T-helper 2 cell treated with Interferon-gamma antibody and Interleukin-4, amounts not matched to agents 100 ng/mL and 5 ng/mL, for 36 hours (primary cell): ENCODE measurements around the gene ANKRA2. TPM values are rescaled to one million over a fixed set of nuclear protein-coding genes. Genes with fewer than 3 reads are reported as not detected.
"Not testable (repeated sequence)": the region's sequence is repeated elsewhere in the genome, so short reads cannot be mapped to it uniquely, and the experiment has no call there.

Experiments
- intact Hi-C: fragments of 100-400 bp; cut with micrococcal nuclease; formaldehyde crosslinking; loops from one replicate; pipeline ENCODE4 v1.15.1; 2023
- total RNA-seq: library from RNA; stranded (reverse); gene quantifications from 2 replicates; pipeline ENCODE4 v1.2.3, GENCODE V29; 2022

Gene ANKRA2
- total RNA-seq, 1 donor from 2014 or later, result 17.5 TPM

DNA sequence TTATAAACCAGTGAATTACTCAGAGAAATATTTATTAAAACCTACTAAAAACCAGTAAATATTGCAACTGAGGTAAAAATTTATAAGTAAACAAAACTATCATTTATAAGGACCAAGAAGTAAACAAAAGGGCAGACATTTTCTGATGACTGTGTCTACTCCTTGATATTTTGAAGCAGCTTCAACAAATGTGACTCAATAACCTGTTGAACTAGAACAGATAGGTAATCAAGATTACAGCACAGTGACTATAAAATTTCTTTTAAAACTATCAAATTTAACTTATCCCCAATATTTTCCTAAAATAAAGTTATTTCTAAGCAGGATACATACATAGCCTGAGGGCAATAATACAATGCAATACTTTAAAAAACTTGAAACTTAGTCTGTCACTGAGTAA lies 12.8 kb downstream of the ANKRA2 start:
- intact Hi-C loops, result no loop called here

DNA sequence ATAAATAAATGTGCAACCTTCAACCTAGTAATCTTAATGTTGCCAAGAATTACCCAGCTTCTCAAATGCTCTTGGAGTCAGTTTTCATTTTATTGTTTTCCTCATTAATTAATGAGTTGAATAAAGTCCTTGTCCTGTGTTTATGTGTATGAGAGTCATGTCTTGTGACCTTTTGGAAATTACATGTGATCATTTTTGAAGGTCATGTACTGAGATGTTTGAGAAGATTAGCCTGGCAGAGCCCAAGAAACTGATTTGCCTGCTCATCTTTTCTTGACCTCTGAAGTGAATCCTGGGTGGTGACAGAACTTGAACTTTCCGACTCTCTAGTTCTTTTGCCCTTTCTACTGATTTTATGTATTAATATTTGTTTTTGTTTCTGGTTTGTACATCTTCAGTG lies 15.4 kb downstream of the ANKRA2 start:
- intact Hi-C loops, result no loop called here

DNA sequence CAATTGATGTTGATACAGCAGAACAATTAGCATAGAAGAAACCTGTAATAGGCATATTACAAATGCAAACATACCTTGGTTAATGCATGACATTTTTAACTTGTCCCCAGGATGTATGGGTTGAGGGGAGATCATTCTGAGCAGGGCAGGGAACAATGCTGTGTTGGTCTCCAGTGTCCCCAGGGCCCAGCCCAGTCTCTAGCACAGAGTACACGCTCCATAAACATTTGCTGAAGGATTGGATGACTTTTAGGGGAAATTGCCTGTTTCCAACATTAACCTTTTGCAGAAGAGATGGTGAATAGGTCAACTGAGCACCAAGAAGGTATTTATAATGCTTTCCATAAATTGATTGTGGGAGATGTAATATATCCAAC lies 20.0 kb downstream of the ANKRA2 start:
- intact Hi-C loops, result no loop called here

DNA sequence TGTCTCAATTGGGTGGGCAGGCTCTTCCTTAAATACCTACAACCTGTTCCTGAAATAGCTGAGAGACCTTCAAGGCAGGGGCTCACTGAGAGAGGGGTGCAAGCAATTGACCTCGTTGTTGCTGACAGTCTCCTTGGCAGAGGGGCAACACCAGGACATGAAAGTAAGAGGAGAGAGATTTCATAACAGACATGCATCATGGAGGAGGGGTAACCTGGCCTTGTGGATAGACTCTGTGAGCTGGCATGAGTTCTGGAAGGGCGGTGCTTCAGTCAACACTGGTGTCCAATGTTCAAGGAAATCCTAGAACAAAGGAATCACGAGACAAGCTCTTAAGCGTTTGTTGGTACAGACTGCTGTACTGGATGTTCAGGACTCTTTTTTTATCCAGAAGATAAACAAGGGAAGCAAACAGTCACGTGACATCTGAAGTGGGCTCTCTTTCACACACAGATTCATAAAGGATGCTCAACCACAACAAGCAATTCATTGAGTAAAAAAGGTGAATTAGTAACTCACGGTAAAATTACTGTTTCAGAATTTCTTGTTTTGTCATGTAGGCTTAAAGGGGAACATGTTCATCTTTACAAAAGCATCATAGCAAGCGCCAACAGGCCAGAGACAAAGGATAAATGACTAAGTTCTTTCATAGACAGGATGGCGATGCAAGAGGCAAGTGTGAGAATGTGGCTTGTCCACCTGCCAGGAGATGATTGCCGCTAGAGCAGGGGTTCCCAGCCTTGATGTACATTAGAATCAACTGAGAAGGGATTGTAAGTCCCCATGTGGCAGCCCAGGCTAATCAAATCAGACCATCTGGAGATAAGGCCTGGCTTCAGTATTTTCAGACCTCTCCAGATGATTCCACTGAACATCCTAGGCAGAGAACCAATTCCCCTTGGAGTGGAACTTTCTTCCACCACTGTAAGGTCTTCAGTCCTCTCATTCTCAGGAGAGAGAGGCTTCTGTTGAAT lies 20.7 kb downstream of the ANKRA2 start:
- intact Hi-C loops, result no loop called here

DNA sequence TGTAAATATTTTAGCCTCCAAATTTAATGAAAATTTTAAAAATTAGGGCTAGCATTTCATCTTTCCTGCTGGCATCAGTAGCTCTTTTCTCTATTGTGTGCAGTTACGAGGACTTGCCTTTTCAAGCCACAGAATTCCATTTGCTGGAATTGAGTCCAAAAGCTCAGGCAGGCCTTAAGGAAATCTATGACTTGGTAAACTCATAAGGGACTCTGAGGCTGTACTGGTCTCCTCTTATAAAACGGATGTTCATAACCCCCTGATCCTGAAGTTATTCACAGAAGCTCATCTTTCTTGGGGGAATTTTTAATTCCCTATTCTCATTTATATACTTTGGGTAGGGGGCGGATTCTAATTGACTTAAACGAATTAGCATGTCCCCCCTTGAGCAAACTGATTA lies 23.4 kb downstream of the ANKRA2 start:
- intact Hi-C loops, result no loop called here

DNA sequence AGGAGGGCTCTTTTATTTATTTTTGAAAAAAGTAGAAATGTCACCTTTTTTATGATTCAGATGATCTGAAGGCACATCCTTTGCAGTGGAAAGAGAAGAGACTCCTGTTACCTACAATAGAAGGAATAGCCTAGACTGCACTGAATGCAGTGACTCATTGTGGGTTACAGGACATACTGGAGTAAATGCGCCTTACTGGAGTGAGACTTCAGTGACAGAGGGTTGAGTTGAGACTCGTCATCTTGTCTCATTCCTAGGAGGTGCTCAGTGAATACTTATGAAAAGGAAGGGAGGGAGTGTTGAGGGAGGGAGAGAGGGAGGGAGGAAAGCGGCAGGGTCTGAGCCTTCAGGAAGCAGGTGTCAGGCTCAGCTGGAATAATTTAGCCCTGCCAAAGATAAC lies 25.2 kb downstream of the ANKRA2 start:
- intact Hi-C loops, result no loop called here

DNA sequence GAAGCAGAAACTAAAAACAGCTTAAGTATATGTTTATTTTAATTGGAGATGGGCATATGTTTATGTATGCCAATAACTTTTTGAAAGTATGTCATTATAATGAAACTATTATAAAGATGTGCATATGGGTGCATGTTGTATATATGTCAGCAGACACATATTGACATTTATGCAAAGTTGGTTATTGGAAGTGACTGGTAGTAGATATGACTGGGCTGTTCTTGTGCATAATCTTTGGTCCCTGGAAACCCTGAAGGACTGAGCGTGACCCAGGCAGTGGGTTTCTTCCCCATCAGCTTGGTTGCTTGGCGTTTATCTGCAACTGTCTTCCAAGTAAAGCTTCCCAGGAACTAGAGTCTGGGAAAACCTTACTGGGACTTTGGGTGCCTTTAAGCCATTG lies 25.7 kb downstream of the ANKRA2 start:
- intact Hi-C loops, result loop anchor here (5.0 kb wide), 2 partner anchors 42 to 87 kb away; partner anchors contain the start of gene BTF3

DNA sequence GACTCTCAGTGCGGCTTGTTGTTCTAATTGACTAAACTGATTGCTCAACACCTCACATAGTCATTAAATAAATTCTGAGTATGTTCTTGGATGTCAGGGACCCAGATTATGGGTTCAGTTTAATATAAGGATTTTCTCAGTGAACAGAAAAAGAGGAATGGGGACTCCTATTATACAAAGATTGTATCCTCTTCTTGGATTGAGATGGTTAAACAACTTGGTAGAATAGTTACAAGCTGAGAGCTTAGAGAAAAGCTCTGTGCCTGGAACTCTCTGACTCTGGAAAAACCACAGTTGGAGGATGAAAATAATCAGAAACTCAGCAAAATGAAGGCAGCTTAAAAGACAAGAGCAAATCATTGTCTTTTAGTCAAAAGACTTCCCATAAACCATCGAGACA lies 30.5 kb downstream of the ANKRA2 start:
- intact Hi-C loops, result loop anchor here (5.0 kb wide), 2 partner anchors 38 to 83 kb away; partner anchors contain the start of gene BTF3

DNA sequence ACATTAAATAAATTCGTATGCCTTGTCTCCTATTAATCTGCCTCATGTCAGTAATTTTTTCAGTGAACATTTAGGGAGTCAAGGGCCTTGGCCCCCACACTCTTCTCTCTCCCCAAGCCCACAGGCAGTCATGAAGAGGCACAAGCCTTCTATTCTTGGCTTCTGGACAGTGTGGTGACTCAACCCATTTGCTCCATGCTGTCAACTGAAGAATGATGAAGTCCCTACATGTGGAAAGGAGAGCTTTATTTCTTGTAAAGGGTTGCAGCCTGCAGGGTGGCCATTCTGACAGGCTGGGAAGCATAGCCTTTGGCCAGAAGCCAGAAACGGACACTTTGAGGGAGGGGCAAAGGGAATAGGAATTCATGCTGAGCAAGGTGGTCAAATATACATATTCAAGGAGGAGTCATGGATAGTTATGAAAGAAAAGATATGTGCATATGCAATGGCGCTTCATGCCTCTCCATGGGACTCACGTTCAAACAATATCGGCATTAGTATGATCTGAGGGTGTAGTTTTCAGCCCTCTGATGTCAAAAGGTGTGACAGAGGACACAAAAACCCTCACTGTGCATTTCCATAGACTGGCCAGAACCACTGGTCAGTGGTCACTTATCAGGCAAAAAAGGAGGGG lies 31.3 kb downstream of the ANKRA2 start:
- intact Hi-C loops, result no loop called here

DNA sequence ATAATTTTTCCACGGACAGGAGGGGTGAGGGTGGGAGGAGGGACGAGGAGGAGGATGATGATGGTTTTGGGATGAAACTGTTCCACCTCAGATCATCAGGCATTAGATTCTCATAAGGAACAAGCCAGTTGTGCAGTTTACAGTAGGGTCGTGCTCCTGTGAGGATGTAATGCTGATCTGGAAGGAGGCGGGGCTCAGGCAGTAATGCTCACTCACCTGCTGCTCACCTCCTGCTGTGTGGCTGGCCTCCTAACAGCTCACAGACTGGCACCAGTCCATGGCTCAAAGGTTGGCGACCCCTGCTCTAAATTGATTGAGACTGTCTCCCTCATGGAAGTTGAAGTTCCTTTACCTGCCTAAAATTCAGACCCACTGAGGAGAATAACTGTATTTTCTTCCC lies 33.2 kb downstream of the ANKRA2 start:
- intact Hi-C loops, result no loop called here

DNA sequence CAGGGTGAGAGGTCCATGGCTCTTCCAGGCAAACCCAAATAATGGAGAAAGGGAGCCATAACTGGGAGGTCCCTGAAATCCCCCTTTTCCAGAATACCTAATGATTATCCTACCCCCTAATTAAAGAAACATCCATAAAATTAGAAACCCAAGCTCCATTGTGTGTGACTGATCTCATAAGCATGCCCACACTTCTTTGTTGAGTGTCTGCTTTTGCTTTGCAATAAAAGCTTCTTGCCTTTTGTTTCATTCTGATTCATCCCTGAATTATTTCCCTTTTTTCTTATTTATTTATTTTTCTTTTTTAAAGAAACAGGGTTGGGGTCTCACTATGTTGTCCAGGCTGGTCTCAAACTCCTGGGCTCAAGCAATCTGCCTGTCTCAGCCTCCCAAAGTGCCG lies 34.1 kb downstream of the ANKRA2 start:
- intact Hi-C loops, result no loop called here

DNA sequence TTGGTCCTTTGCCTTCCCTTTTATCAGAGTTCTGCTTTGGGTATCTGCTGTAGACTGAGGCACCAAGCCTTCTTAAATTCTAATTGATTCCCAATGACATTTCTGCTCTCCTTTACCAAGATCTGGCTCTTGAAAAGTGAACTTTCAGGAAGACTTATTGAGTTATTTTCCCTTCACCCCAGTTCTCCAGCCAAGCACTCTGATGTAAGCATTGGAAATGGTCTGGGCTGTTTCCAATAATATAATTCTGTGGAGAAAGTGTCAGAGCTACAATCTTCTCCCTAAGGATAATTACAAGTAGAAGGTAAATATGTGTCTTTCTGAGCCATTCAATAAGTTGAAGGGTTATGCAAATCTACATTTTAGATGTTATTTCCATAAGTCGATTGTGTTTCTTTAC lies 36.4 kb downstream of the ANKRA2 start:
- intact Hi-C loops, result no loop called here

DNA sequence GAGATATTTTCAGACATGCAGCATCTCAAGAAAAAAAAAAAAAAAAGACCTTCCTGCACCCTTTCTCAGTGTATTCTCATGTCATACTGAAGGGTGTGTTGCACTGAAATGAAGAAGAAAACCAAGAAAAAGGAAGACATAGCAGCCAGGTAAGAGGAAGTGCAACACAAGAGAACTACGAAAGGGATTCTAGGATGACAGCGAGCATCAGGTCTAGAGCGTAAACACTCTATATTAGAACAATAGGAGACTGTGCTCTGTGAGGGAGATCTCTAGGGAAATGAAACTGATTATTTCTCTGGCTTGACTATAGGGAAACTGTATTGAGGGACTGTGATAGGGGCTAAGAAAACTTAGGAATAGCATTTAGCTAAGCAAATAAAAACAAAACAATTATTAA lies 37.2 kb downstream of the ANKRA2 start:
- intact Hi-C loops, result no loop called here

DNA sequence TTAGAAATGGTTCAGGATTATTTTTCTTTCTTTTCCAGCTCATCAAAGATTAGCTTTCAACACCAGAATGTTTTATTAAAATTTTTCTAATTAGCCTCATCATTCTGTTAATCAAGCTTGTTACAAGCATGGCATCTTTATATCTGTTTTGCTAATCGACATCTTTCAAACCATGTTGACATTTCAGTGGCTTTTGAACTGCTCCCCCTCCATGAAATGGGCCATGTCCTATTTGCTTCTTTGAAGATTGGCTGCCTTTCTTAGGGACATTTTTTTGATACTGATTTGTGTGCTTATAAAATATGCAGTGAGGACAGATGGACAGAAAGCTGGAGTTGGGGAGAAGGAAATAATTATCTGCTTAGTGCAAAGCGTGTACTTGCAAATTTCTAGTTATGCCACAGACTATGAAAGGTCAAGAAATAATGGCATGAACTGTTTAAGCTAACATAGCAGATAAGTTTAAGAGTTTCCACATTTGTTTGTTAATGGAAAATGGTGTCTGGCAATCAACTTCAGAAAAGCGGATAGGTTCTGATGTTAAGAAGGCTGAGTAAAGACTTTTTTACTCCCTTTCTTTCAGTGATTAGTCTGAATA lies 39.7 kb downstream of the ANKRA2 start:
- intact Hi-C loops, result no loop called here

DNA sequence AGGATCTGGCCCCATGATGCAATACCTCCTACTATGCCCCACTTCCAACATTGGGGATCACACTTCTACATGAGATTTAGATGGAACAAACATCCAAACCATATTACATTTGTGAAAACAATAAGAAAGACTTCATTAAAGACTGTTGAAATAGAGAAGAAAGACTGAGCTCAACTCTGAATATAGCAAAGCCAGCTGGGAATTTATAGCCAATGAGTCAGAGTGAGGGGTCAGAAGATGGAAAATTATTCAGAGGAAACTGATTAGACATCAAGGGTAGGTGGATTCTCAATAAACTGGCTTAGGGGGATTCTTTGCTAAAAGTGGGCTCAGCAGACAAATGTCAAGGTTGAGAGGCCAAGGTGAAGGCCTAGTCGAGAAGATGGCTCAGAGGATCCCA lies 41.6 kb downstream of the ANKRA2 start:
- intact Hi-C loops, result no loop called here

DNA sequence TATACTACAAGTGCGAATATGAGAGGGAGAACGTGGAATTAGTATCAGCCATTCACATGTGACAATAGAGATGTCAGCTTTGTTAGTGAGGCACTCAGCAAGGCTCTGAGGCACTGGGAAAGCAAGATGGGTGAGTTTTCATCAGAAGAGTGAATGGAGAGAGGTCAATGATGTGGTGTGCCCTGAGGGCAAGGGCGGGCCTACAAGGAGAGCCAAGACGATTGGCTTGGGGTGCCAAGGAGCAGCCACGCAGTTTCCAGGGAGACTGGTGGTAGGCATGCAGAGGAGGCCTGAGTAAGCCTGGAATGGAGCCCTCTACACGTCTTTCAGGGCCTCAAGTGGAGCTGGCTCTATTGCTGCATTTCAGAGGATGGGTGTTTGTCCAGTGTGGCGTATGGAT lies 42.5 kb downstream of the ANKRA2 start:
- intact Hi-C loops, result no loop called here

DNA sequence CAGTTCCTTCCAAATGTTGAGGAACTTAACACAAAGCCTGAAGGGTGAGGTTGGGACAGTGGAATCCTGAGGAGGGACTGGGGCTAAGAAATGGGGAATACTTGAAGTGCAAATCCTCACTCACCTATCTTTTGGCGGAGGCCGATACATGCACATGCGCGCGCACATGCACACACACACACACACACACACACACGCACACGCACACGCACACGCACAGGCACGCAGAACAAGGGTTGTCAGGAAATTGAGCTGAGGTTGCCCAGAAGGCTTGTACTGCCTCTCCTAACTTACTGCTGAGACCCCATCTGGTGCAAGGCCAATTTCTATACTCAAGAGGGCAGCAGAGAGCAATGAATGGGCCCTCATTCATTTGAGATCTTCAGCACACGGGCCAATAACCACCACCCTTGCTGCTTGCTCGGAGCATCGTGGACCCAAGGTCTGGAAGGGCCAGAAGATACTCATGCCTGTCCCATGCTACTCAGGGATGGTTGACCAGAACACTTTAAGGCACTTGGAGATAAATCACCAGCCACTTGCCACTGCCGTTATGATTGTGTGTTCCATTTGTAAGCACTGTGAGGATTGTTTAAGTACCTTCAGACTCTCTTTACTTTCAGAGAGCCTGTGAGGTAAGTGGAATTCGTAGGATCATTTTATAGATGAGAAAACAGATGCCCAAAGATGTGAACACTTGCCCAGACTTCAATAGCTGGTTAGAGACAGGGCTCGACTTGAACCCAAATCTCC lies 45.7 kb downstream of the ANKRA2 start:
- intact Hi-C loops, result loop anchor here (1.0 to 2.0 kb wide), 2 partner anchors 17 to 21 kb away; partner anchors contain the start of gene BTF3

DNA sequence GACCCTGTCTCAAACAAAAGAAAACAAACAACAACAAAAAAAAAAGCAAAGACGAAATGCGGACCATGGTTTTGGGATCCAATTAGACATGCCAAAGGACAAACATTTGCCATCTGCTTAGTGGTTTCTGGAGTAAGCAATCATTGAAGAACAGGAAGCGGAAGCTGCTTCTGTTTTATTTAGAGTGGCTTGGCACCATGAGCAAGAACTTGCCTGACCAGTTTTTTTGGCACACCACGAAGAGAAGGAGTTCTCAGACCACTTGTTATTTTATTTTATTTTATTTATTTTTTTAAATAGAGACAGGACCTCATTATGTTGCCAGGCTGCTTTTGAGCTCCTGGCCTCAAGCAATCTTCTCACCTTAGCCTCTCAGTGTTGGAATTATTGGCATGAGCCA lies 50.2 kb downstream of the ANKRA2 start:
- intact Hi-C loops, result no loop called here

DNA sequence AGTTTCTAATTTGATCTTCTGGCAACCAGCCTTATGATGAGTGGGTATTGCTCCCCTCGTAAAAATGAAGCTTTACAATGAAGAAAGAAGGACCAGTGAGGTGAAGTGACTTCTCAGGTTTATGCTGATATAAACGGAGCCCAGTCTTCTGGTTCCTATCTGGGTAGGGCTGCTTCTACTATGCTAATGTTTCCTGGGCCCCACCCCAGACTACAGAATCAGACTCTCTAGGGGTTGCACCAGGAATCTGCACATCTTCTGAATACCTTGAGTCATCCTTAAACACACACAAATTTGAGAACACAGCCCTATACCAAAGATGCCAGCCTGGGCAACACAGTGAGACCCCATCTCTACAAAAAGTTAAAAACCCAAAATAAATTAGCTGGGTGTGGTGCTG lies 51.0 kb downstream of the ANKRA2 start:
- intact Hi-C loops, result no loop called here

DNA sequence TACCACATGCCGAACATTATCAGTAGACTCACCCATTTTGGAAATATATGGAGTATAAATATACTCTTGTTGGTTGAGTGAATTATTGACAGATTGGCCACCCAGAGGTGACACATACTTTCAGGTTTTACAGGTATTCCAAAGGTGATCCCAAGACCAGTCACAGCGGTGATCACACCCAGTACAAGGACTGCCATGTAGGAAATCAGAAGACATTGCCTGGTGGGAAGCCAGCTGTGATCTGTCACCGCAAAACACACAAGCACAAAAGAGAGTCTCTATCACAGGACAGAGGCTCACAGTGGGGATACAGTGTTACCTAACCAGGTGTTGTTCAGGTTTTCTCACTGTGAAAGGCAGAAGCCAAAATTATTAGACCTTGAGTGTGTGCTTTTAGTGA lies 51.4 kb downstream of the ANKRA2 start:
- intact Hi-C loops, result no loop called here

DNA sequence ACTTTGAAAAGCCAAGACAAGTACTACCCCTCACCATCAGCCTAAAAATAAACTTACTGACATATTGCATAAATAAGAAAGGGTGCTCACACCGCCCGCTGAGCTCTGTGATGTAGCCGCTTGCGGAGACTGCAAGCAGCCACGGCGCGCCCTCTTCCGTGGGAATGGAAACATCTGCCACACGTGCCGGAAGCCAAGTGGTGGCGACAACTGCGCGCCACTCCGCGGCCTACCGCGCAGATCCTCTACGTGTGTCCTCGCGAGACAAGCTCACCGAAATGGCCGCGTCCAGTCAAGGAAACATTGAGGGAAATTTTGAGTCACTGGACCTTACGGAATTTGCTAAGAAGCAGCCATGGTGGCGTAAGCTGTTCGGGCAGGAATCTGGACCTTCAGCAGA lies 56.9 kb downstream of the ANKRA2 start:
- intact Hi-C loops, result not testable (repeated sequence)

DNA sequence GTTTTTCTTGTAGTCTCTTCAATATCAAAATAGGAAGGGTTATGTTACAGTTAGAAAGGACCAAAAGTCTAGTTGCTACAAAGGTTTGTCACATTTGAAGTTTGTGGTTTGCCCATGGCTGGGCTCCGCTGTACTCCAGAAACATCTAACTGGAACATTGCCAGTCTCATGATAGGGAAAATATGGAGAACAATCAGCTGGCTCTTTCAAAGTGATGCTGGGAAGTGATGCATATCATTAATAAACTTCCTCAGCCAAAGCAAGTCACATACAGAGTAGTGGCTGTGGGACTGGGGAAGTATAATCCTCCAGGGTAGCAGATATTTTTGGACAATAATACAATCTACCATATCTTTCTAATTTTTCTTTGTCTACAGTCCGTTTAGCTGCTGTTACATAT lies 58.4 kb downstream of the ANKRA2 start:
- intact Hi-C loops, result no loop called here
